ENCODE measurements around the gene ATP5IF1. TPM values are rescaled to one million over a fixed set of nuclear protein-coding genes. Genes with fewer than 3 reads are reported as not detected.

The ATP5IF1 gene
- total RNA-seq, 2 experiments from 2014 or later = 321 to 410 TPM

DNA sequence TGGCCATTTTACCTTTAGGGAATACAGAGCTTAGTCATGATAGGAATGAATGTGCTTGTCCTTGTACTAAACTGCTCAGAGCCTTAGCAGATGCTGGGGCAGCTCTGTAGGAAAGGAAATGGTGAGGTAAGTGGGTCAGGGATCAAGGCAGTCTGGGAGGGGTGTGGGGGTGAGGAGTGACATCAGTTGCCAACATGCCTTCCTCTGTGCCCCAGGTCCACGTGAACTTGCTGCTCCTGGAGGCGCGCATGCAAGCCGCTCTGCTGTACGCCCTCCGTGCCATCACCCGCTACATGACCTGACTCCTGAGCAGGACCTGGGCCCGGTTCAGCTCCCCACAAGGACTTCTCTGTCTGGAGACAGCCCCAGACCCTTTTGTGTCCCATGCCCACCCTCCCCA lies 44.6 kb downstream of the ATP5IF1 start:
- H3K9me3 ChIP-seq (ENCODE audit: low read length) = no peaks in the 10 kb centered on the region
- TF ChIP-seq, protein P1, sequence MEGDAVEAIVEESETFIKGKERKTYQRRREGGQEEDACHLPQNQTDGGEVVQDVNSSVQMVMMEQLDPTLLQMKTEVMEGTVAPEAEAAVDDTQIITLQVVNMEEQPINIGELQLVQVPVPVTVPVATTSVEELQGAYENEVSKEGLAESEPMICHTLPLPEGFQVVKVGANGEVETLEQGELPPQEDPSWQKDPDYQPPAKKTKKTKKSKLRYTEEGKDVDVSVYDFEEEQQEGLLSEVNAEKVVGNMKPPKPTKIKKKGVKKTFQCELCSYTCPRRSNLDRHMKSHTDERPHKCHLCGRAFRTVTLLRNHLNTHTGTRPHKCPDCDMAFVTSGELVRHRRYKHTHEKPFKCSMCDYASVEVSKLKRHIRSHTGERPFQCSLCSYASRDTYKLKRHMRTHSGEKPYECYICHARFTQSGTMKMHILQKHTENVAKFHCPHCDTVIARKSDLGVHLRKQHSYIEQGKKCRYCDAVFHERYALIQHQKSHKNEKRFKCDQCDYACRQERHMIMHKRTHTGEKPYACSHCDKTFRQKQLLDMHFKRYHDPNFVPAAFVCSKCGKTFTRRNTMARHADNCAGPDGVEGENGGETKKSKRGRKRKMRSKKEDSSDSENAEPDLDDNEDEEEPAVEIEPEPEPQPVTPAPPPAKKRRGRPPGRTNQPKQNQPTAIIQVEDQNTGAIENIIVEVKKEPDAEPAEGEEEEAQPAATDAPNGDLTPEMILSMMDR (conservative IDR thresholded peaks at IDR 0.05; ENCODE audit: low read length) = no peak
- TF ChIP-seq EZH2phosphoT487 (IDR thresholded peaks at IDR 0.05; ENCODE audit: borderline replicate concordance, low read depth, low read length) = no peak
- H3K79me2 ChIP-seq (ENCODE audit: insufficient read depth, low read depth, low read length) = no peaks in the 10 kb centered on the region
- no peak overlapping the region for H3K4me2 ChIP-seq (ENCODE audit: low read length)
- POLR2A ChIA-PET = no interaction called here
- H3K4me3 ChIP-seq (ENCODE audit: low read depth, low read length, poor library complexity, severe bottlenecking) = no peak overlapping the region
- H3K36me3 ChIP-seq (ENCODE audit: insufficient read depth, low read length) = peaks cover 44% of the 10 kb centered on the region
- no peak for DNase-seq (ENCODE audit: low spot score)
- CTCF ChIA-PET (ENCODE audit: unreplicated experiment) = no interaction called here
- intact Hi-C loops (cut with micrococcal nuclease; ENCODE audit: unreplicated experiment) = no loop called here
- no peak overlapping the region for H2AFZ ChIP-seq (ENCODE audit: low read length)
- no TSS peak for BruUV-seq (replicated peaks)
- H4K20me1 ChIP-seq (ENCODE audit: insufficient read depth, low read length) = no peaks in the 10 kb centered on the region
- no peak overlapping the region for H3K27ac ChIP-seq (ENCODE audit: low read depth, low read length, poor library complexity, severe bottlenecking)
- H3K4me1 ChIP-seq (ENCODE audit: insufficient read depth, low read length, poor library complexity, severe bottlenecking) = no peaks in the 10 kb centered on the region
- H3K9me2 ChIP-seq (ENCODE audit: insufficient read depth, low read length) = no peaks in the 10 kb centered on the region

DNA sequence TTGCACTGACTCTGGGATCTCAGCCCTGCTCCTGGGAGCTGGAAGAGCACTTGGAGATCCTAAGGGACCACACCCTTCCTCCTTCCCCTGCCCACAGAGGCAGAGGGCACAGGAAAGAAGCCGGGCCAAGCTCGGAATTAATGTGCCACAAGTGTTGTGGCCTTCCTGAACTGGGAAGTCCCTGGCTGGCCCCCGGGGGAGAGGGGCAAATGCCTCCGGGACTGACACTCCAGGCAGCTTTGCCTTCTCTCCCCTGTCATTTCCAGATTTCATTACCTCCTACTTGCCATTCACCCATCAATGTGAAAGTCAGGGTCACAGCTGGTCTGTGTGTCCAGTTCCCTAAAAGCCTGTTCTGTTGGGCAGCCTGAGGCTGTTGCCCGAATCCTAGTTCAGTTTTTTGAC lies 45.1 kb downstream of the ATP5IF1 start:
- ChIA-PET POLR2A (no interaction called here), CTCF (ENCODE audit: unreplicated experiment) (no interaction called here)
- DNase-seq (ENCODE audit: low spot score) = no peak
- intact Hi-C loops (cut with micrococcal nuclease; ENCODE audit: unreplicated experiment) = no loop called here
- no peaks in the 10 kb centered on the region for H4K20me1 ChIP-seq (ENCODE audit: insufficient read depth, low read length)
- peaks cover 44% of the 10 kb centered on the region for H3K36me3 ChIP-seq (ENCODE audit: insufficient read depth, low read length)
- no peaks in the 10 kb centered on the region for H3K9me3 ChIP-seq (ENCODE audit: low read length)
- H3K4me2 ChIP-seq (ENCODE audit: low read length) = no peak overlapping the region
- no peak overlapping the region for H3K4me3 ChIP-seq (ENCODE audit: low read depth, low read length, poor library complexity, severe bottlenecking)
- no TSS peak for BruUV-seq (replicated peaks)
- no peaks in the 10 kb centered on the region for H3K4me1 ChIP-seq (ENCODE audit: insufficient read depth, low read length, poor library complexity, severe bottlenecking)
- no peaks in the 10 kb centered on the region for H3K79me2 ChIP-seq (ENCODE audit: insufficient read depth, low read depth, low read length)
- no peak for TF ChIP-seq EZH2phosphoT487 (IDR thresholded peaks at IDR 0.05; ENCODE audit: borderline replicate concordance, low read depth, low read length)
- TF ChIP-seq, protein P1 (conservative IDR thresholded peaks at IDR 0.05; ENCODE audit: low read length) = no peak
- H3K9me2 ChIP-seq (ENCODE audit: insufficient read depth, low read length) = no peaks in the 10 kb centered on the region
- no peak overlapping the region for H3K27ac ChIP-seq (ENCODE audit: low read depth, low read length, poor library complexity, severe bottlenecking)
- no peak overlapping the region for H2AFZ ChIP-seq (ENCODE audit: low read length)

DNA sequence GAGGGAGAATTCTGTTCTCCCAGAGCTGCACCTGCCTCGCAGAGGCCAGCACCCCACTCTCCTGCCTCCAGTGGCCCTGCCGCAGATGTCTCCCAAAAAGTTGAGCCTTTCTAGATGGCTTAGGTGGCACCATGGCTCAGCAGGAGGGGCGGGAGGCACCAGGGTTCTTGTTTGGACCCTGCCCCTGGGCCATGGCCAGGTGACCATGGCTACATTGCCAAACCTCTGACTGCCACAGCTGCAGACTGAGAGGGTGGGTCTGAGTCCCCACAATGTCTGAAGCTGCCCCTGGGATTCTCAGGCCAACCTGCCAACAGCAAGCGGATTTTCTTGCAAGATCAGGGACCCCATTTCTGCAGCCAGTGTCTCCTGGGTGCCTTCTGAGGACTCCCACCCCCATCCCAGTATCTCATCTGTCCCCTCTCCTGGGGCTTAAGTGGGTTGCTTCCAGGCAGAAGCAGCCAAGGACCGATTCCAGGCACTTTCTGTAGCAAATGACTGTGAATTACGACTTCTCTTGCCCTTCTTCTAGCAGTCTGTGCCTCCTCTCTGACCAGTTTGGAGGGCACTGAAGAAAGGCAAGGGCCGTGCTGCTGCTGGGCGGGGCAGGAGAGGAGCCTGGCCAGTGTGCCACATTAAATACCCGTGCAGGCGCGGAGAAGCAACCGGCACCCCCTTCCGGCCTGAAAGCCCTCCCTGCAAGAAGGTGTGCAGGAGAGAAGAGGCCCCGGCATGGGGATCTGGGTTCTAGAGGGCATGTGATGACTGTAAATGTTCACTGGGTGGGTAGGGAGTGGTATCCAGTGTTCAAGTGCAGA lies 45.9 kb downstream of the ATP5IF1 start:
- TSS peak; percentile 43 for BruUV-seq (replicated peaks)
- POLR2A ChIA-PET = no interaction called here

More for the DNA sequence above, 45.9 kb downstream of the ATP5IF1 start:
- H3K4me3 ChIP-seq (ENCODE audit: low read depth, low read length, poor library complexity, severe bottlenecking) = no peak overlapping the region
- no peaks in the 10 kb centered on the region for H3K79me2 ChIP-seq (ENCODE audit: insufficient read depth, low read depth, low read length)
- no peak overlapping the region for H3K27ac ChIP-seq (ENCODE audit: low read depth, low read length, poor library complexity, severe bottlenecking)
- no peak overlapping the region for H2AFZ ChIP-seq (ENCODE audit: low read length)
- no peaks in the 10 kb centered on the region for H3K9me2 ChIP-seq (ENCODE audit: insufficient read depth, low read length)
- no peaks in the 10 kb centered on the region for H3K9me3 ChIP-seq (ENCODE audit: low read length)
- no peak overlapping the region for H3K4me2 ChIP-seq (ENCODE audit: low read length)
- CTCF ChIA-PET (ENCODE audit: unreplicated experiment) = no interaction called here
- no peak for DNase-seq (ENCODE audit: low spot score)
- H4K20me1 ChIP-seq (ENCODE audit: insufficient read depth, low read length) = no peaks in the 10 kb centered on the region
- no peak for TF ChIP-seq EZH2phosphoT487 (IDR thresholded peaks at IDR 0.05; ENCODE audit: borderline replicate concordance, low read depth, low read length)
- TF ChIP-seq, protein P1 (conservative IDR thresholded peaks at IDR 0.05; ENCODE audit: low read length) = no peak
- H3K36me3 ChIP-seq (ENCODE audit: insufficient read depth, low read length) = peaks cover 44% of the 10 kb centered on the region
- intact Hi-C loops (cut with micrococcal nuclease; ENCODE audit: unreplicated experiment) = no loop called here
- no peaks in the 10 kb centered on the region for H3K4me1 ChIP-seq (ENCODE audit: insufficient read depth, low read length, poor library complexity, severe bottlenecking)
